Calu3 (cell line): ENCODE results near the gene MCM9. TPM values are rescaled to one million over a fixed set of nuclear protein-coding genes. Genes with fewer than 3 reads are reported as not detected.

Experiments used
- BruUV-seq: library from RNA; stranded (reverse); fragments of 400-500 nt; replicated peaks from 2 replicates; lab custom pipeline; 2021; lab: Mats Ljungman, UMichigan
- CTCF ChIA-PET: fragments of 300-600 bp; sonication (Branson Sonifier 250); formaldehyde crosslinking; loops from one replicate; lab custom pipeline; 2022; ENCODE audit warnings: antibody characterized with exemption; lab: Charles Lee
- DNase-seq: peaks from one replicate; pipeline ENCODE4 v3.0.0; 2022
- H3K27ac Mint-ChIP-seq: one replicate; pipeline ENCODE4 v1.8.0; 2022; ENCODE audit warnings: mixed read lengths; ENCODE audit not compliant: unreplicated experiment
- H3K27me3 Mint-ChIP-seq: one replicate; pipeline ENCODE4 v1.8.0; 2022; ENCODE audit warnings: mixed read lengths; ENCODE audit not compliant: unreplicated experiment
- H3K36me3 Mint-ChIP-seq: one replicate; pipeline ENCODE4 v1.8.0; 2022; ENCODE audit warnings: mild to moderate bottlenecking, moderate library complexity, mixed read lengths; ENCODE audit not compliant: insufficient read depth, unreplicated experiment
- H3K4me1 Mint-ChIP-seq: one replicate; pipeline ENCODE4 v1.8.0; 2022; ENCODE audit warnings: mild to moderate bottlenecking, low read depth, mixed read lengths; ENCODE audit not compliant: unreplicated experiment
- H3K4me3 Mint-ChIP-seq: one replicate; pipeline ENCODE4 v1.8.0; 2022; ENCODE audit warnings: mild to moderate bottlenecking, low read depth, moderate library complexity, mixed read lengths; ENCODE audit not compliant: unreplicated experiment
- H3K9me3 Mint-ChIP-seq: one replicate; pipeline ENCODE4 v1.8.0; 2022; ENCODE audit warnings: low read depth, mixed read lengths; ENCODE audit not compliant: unreplicated experiment
- intact Hi-C: fragments of 100-400 bp; cut with micrococcal nuclease; formaldehyde crosslinking; loops from one replicate; pipeline ENCODE4 v1.10.0; 2022; ENCODE audit not compliant: unreplicated experiment
- total RNA-seq: library from RNA; stranded (reverse); gene quantifications from 2 replicates; pipeline ENCODE4 v1.2.3, GENCODE V29; 2022
- TF ChIP-seq, protein P1 (sequence below): fragments of 200-600 bp; IDR thresholded peaks from one replicate; pipeline ENCODE4 v1.8.0; 2022; ENCODE audit warnings: antibody characterized with exemption; ENCODE audit not compliant: unreplicated experiment

MCM9 gene
- total RNA-seq, 1 experiment from 2014 or later: 24.6 TPM

DNA sequence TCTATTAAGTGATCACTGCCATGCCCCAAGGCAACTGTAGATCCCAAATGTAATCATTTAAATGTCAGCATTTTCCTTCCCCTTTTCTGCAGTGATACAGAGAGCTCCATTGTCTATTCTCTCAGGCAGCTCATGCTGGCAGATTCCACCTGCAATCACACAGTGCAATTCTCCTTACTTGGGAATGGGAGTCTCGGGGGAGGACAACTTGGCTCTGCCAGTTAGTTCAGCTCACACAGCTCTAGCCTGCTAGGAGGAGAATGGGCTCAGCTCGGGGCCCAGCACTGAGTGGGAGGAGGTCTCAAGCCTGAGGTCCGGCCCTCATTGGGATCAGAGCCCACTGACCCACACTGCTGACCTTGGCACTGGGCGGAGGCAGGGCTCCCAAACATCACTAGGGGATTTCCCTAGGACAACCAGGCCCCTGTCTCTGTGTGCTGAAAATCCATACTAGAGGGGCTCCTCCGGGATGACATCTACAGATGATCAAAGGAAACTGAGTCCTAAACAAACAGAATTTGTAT is 150.3 kb downstream of the MCM9 start:
- TF ChIP-seq, protein P1, sequence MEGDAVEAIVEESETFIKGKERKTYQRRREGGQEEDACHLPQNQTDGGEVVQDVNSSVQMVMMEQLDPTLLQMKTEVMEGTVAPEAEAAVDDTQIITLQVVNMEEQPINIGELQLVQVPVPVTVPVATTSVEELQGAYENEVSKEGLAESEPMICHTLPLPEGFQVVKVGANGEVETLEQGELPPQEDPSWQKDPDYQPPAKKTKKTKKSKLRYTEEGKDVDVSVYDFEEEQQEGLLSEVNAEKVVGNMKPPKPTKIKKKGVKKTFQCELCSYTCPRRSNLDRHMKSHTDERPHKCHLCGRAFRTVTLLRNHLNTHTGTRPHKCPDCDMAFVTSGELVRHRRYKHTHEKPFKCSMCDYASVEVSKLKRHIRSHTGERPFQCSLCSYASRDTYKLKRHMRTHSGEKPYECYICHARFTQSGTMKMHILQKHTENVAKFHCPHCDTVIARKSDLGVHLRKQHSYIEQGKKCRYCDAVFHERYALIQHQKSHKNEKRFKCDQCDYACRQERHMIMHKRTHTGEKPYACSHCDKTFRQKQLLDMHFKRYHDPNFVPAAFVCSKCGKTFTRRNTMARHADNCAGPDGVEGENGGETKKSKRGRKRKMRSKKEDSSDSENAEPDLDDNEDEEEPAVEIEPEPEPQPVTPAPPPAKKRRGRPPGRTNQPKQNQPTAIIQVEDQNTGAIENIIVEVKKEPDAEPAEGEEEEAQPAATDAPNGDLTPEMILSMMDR: no peak
- no peaks in the 10 kb centered on the region for H3K9me3 Mint-ChIP-seq
- no peak overlapping the region for H3K27ac Mint-ChIP-seq
- CTCF ChIA-PET: interaction anchor here (0.6 kb wide), 1 partner anchor 413 kb away, joined by 3 read pairs; no protein-coding TSS in a partner anchor
- H3K27me3 Mint-ChIP-seq: no peaks in the 10 kb centered on the region
- no peak for DNase-seq
- no TSS peak for BruUV-seq
- no peaks in the 10 kb centered on the region for H3K36me3 Mint-ChIP-seq
- H3K4me3 Mint-ChIP-seq: no peak overlapping the region
- intact Hi-C loops: no loop called here
- no peaks in the 10 kb centered on the region for H3K4me1 Mint-ChIP-seq

DNA sequence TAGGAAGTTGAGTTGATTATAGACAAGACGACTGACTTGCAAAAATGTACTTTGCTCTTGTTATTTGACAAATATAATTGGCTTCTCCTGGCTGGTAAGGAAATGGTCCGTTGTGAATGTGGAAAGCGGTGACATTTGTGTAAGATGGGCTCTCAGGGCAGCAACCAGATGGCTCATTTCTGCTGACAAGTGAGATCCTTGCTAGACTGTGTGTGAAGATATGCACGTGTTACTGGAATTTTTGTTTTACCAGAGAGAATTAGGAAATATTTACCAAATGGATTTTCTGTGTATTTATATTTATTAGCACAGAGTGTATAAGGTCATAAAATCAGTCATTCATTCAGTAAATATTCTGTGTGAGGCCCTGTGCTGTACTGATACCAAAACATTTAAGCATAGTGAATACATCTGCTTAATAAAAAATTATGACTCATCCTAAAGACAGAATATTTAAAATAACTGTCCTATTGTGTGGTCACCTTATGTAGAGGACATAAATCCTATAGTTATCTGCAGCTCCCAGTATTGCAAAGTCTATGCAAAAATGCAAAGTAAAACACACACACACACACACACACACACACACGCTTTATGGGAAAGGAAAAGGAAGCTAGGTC is 150.9 kb downstream of the MCM9 start:
- no peaks in the 10 kb centered on the region for H3K36me3 Mint-ChIP-seq
- no peak overlapping the region for H3K27ac Mint-ChIP-seq
- H3K4me3 Mint-ChIP-seq: no peak overlapping the region
- no peaks in the 10 kb centered on the region for H3K4me1 Mint-ChIP-seq
- no peaks in the 10 kb centered on the region for H3K27me3 Mint-ChIP-seq
- TF ChIP-seq, protein P1: no peak
- CTCF ChIA-PET: interaction anchor here (0.6 kb wide), 1 partner anchor 414 kb away, joined by 3 read pairs; no protein-coding TSS in a partner anchor
- H3K9me3 Mint-ChIP-seq: no peaks in the 10 kb centered on the region
- intact Hi-C loops: no loop called here
- no peak for DNase-seq
- BruUV-seq: no TSS peak

DNA sequence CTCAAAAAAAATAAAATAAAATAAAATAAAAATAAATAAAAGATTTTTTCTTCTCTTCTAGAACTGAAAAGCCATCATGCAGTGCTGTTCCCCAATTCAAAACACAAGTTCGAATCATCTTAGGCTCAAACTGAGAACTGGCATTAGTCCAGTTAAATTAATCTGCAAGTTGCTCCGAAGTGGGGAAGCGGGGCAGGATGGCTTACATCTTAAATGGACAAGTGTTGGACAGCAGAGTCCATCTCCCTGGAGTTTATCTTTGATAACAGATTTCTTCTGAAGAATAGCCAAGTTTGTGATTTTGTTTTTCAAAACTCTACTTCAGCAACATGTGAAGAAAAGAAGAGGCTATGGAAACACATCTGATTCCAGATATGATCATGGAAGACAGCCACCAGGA is 152.3 kb downstream of the MCM9 start:
- BruUV-seq: no TSS peak
- H3K4me3 Mint-ChIP-seq: no peak overlapping the region
- no peaks in the 10 kb centered on the region for H3K27me3 Mint-ChIP-seq
- DNase-seq: no peak
- H3K27ac Mint-ChIP-seq: no peak overlapping the region
- TF ChIP-seq, protein P1: no peak
- intact Hi-C loops: no loop called here
- H3K36me3 Mint-ChIP-seq: no peaks in the 10 kb centered on the region
- H3K9me3 Mint-ChIP-seq: no peaks in the 10 kb centered on the region
- CTCF ChIA-PET: no interaction called here
- peaks cover under 1% of the 10 kb centered on the region for H3K4me1 Mint-ChIP-seq

DNA sequence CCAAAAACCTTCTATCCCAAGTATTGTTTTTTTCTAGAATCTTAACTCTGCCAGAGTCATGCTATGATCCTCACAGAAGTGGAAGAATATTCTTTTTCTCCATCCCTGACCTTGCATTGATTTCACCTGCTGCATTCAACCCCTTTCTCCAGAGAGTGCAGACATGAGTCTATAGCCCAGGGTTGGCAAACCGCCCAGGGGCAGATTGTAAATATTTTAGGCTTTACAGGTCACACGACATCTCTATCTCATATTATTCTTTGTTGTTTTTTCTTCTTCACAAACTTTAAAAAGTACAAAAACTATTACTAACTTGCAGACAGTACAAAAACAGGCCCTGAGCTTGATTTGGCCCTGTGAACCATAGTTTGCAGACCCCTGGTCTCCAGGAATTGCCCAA is 153.1 kb downstream of the MCM9 start:
- no peak overlapping the region for H3K27ac Mint-ChIP-seq
- intact Hi-C loops: no loop called here
- no peaks in the 10 kb centered on the region for H3K27me3 Mint-ChIP-seq
- peaks cover 8% of the 10 kb centered on the region for H3K4me1 Mint-ChIP-seq
- CTCF ChIA-PET: no interaction called here
- TF ChIP-seq, protein P1: no peak
- DNase-seq: no peak
- no peak overlapping the region for H3K4me3 Mint-ChIP-seq
- peaks cover 3% of the 10 kb centered on the region for H3K36me3 Mint-ChIP-seq
- BruUV-seq: no TSS peak
- H3K9me3 Mint-ChIP-seq: no peaks in the 10 kb centered on the region
